GM13976 (cell line): ENCODE data around the gene EPS8.

Experiments
- DNase-seq: peaks from one replicate; pipeline ENCODE4 v3.0.0; 2012; ENCODE audit warnings: low spot score
- in situ Hi-C: fragments of 300-500 bp; cut with MboI; formaldehyde crosslinking; loops from one replicate; pipeline ENCODE4 v1.12.0; 2022; ENCODE audit warnings: low sequenced_read_pairs, mixed read lengths, inconsistent platforms; ENCODE audit not compliant: unreplicated experiment
- TF ChIP-seq, protein P1 (sequence below): IDR thresholded peaks from 2 replicates; pipeline ENCODE4 v1.5.1; 2012; ENCODE audit warnings: borderline replicate concordance, mild to moderate bottlenecking; ENCODE audit not compliant: insufficient read depth; ENCODE audit errors: extremely low read depth, missing control alignments, control extremely low read depth

EPS8 gene

GRCh38 chr12:15800278-15800677 is 11.1 kb upstream of the EPS8 start:
- no peak for DNase-seq
- in situ Hi-C loops = no loop called here
- TF ChIP-seq, protein P1, sequence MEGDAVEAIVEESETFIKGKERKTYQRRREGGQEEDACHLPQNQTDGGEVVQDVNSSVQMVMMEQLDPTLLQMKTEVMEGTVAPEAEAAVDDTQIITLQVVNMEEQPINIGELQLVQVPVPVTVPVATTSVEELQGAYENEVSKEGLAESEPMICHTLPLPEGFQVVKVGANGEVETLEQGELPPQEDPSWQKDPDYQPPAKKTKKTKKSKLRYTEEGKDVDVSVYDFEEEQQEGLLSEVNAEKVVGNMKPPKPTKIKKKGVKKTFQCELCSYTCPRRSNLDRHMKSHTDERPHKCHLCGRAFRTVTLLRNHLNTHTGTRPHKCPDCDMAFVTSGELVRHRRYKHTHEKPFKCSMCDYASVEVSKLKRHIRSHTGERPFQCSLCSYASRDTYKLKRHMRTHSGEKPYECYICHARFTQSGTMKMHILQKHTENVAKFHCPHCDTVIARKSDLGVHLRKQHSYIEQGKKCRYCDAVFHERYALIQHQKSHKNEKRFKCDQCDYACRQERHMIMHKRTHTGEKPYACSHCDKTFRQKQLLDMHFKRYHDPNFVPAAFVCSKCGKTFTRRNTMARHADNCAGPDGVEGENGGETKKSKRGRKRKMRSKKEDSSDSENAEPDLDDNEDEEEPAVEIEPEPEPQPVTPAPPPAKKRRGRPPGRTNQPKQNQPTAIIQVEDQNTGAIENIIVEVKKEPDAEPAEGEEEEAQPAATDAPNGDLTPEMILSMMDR = no peak

- no peak for DNase-seq
- in situ Hi-C loops = no loop called here
- TF ChIP-seq, protein P1 = no peak
Measured at GRCh38 chr12:15797818-15798217, 8.6 kb upstream of the EPS8 start.

DNA sequence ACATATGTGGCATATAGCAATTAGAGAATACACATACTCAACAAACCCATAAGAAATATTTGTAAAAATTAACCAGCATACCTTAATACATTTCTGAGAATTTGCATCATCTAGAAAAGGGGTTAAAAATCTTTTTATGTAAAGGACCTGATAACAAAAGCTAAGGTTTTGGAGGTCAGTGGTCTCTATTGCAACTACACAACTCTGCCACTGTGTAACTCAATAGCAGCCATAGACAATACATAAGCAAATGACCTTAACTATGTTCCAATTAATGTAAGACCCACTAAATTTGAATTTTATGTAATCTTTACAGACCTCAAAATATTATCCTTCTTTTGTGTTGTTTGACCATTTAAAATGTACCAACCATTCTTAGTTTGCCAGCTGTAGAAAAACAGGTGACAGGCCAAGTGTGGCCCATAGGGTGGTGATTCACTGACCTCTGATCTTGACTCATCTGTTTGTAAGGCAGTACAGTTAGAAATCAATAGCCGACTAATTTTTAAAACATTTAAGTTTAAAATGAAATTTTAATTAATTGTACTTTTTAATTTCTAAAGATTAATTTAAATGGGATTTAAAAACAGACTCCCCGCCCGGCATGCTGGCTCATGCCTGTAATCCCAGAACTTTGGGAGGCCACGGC is 7.4 kb upstream of the EPS8 start:
- TF ChIP-seq, protein P1 = no peak
- in situ Hi-C loops = no loop called here
- DNase-seq = no peak

GRCh38 chr12:15794836-15795235 is 5.6 kb upstream of the EPS8 start:
- TF ChIP-seq, protein P1 = no peak
- in situ Hi-C loops = no loop called here
- no peak for DNase-seq

GRCh38 chr12:15794196-15794595 is 5.0 kb upstream of the EPS8 start:
- TF ChIP-seq, protein P1 = no peak
- in situ Hi-C loops = no loop called here
- no peak for DNase-seq

GRCh38 chr12:15788233-15789219 is 662 bp downstream of the EPS8 start:
- DNase-seq = peak; percentile 34
- in situ Hi-C loops = no loop called here
- TF ChIP-seq, protein P1 = no peak
